OCI-LY7 (cell line): Measurements from ENCODE around the gene POC1B.

Source experiments
- CTCF ChIP-seq: fragments of 200-600 bp; sonication (generic); conservative IDR thresholded peaks from 2 replicates; pipeline ENCODE4 v1.5.1; 2014; ENCODE audit warnings: mild to moderate bottlenecking, antibody characterized with exemption, low read length, moderate library complexity, mixed read lengths
- EZH2phosphoT487 ChIP-seq: fragments of 200-600 bp; sonication (generic); IDR thresholded peaks from 2 replicates; pipeline ENCODE4 v1.6.1; 2018; ENCODE audit warnings: low read depth, borderline replicate concordance, mild to moderate bottlenecking, mixed run types, antibody characterized with exemption, low read length, moderate library complexity, mixed read lengths

GRCh38 chr12:89477633-89478279 is 48.1 kb downstream of the POC1B start:
- 0 out of 2 replicates have a peak, but pooled peaks have one; percentile 27 for TF ChIP-seq CTCF
- TF ChIP-seq EZH2phosphoT487 = no peak
